Measurements from ENCODE around the gene RNASEH1.

The RNASEH1 gene

GRCh38 chr2:3545788-3546478 lies 12.2 kb downstream of the RNASEH1 start:
- no peak for DNase-seq

DNA sequence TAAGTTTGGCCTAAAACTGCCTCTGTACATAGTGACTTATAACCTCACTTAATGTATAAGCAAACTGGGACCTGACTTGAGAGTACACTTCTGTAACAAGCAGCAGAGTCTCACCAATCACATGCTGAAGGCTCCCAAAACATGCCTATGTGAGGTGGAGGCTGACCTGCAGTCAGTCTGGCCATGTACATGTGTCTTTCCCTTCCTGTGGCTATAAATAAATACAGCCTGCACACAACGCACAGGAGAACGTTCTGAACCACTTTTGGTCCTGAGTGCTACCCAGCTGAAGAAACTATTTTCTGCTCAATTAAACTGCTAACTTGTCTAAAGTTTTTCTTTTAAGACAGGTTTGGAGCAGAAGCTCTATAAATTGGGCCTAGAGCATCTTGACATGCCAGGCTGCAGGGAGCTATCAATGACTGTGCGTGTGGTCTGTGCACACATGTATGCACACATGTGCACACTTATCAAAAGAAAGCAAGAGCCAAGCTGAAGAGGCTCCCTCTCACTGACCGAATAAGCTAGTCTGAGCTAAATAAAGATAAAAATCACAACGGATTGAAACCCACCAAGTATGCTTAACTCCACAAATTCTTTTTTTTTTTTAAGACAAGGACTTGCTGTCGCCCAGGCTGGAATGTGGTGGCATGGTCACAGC lies 15.0 kb downstream of the RNASEH1 start:
- no peak for DNase-seq

GRCh38 chr2:3542107-3542506 lies 16.0 kb downstream of the RNASEH1 start:
- DNase-seq = no peak

DNA sequence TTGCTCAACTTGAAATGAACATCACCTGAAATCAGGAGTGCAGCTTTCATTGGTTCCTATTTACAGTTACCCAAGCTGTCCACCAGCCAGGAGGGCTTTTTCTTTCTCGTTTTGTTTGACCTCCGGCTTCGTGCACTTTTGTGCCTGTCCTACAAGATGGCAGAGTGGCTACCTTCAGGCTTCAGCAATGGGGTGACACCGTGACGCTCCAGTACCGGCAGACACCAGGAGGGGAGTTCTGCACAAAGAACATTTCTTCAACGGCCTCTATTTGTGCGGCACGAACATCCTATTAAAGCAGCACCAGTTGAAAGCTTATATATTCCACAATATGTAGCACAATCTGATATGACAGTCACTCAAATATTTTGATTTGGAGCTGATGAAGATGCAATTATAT lies 18.3 kb downstream of the RNASEH1 start:
- no peak for DNase-seq

- DNase-seq = no peak
Measured at GRCh38 chr2:3536682-3537632, 21.2 kb downstream of the RNASEH1 start.

DNA sequence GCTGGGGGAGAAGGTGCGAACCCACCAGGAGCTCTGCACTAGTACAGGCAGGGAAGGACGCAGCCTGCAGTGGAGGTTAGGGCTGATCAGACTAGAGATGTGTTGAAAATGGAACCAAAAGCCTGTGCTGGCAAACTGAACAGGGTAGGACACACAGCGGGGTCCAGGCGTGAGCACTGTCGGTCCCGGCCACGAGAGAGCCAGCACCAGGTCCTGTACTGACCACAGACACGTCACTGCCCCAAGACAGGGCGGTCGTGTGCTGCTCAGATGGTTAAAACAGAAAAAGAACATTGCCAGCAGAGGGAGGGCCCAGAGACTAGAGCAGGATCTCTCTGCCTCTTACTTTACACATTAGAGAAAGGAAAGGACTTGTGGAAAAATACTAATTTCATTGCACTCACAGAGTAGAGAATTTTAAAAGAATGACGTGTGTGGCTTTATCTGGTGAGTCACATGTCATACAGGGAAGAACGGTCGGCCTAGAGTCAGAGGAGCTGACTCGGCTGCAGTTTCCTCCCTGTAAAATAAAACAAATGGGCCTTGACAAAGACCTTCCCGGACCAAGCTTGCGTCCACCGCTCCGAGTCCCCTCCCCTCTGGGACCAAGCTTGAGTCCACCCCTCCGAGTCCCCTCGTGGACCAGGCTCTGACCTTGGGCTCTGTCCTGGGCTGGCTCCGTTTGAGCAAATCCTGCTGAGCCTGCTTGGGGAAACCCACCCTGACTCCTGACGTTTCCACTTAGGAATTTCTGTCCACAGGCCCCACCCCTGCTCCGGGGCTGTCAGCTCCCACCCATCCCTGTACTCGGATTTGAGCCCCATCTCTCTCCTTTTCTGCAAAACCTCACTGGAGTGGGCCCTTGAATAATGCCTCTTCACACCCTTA lies 22.1 kb downstream of the RNASEH1 start:
- DNase-seq = no peak

DNA sequence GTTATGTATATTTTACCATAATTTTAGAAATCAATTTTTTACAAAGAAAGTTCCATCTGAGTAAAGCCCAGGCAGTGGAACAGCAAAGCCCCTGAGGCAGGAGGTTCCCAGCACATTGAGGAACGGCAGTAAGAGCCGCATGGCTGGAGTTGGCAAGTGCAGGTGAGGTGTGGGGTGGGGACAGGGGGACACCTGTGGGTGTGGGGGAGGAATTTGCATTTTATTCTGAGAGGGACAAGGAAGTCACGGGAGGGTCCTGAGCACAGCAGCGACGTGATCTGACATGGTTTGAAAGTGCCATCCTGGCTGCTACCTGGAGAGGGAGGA lies 22.7 kb downstream of the RNASEH1 start:
- DNase-seq = no peak

- DNase-seq = no peak
Measured at GRCh38 chr2:3534251-3534814, 23.8 kb downstream of the RNASEH1 start.

GRCh38 chr2:3533836-3534235 lies 24.3 kb downstream of the RNASEH1 start:
- DNase-seq = no peak

DNA sequence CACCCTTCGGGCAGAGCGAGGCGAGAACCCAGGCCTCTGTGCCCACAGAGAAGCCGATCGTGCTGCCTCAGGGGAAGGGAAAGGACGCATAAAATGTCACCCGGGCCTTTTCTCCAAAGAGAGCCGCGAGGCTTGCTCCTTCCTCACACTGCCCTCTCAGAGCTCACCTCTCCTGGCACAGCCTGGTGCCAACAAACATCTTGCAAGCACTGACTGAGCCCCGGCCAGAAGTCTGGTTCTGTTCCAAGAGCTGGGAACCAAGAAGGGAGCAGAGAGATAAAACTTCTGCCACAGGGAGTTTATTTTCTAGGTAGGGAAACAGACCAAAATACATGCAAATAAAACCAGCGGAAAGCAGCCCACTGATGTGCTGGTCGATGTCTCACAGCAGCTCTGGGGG lies 25.2 kb downstream of the RNASEH1 start:
- DNase-seq = no peak

GRCh38 chr2:3529316-3530025 lies 28.7 kb downstream of the RNASEH1 start:
- no peak for DNase-seq

- DNase-seq = no peak
Measured at GRCh38 chr2:3527886-3528785, 30.0 kb downstream of the RNASEH1 start.

DNA sequence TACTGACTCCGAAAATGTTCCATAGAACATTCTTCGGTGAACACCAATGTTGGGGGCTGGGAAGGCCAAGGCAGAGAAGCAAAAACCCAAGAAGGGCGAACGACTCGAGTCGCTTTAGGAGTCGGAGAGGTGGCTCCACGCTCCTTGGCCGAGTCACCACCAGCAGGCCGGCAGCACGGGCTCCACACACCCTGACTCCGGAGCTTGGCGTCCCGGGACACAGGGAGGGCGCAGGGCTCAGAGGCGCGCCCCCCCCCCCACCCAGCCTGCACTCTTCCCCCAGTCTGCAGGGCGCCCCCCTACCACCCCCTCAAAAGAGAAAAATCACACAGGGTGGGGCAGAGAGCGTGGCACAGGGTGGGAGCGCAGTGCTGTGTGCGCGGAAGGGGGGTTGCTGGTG lies 31.3 kb downstream of the RNASEH1 start:
- no peak for DNase-seq

- DNase-seq = no peak
Measured at GRCh38 chr2:3523551-3524041, 34.5 kb downstream of the RNASEH1 start.

- no peak for DNase-seq
Measured at GRCh38 chr2:3522961-3523421, 35.1 kb downstream of the RNASEH1 start.

- no peak for DNase-seq
Measured at GRCh38 chr2:3520591-3520990, 37.5 kb downstream of the RNASEH1 start.

DNA sequence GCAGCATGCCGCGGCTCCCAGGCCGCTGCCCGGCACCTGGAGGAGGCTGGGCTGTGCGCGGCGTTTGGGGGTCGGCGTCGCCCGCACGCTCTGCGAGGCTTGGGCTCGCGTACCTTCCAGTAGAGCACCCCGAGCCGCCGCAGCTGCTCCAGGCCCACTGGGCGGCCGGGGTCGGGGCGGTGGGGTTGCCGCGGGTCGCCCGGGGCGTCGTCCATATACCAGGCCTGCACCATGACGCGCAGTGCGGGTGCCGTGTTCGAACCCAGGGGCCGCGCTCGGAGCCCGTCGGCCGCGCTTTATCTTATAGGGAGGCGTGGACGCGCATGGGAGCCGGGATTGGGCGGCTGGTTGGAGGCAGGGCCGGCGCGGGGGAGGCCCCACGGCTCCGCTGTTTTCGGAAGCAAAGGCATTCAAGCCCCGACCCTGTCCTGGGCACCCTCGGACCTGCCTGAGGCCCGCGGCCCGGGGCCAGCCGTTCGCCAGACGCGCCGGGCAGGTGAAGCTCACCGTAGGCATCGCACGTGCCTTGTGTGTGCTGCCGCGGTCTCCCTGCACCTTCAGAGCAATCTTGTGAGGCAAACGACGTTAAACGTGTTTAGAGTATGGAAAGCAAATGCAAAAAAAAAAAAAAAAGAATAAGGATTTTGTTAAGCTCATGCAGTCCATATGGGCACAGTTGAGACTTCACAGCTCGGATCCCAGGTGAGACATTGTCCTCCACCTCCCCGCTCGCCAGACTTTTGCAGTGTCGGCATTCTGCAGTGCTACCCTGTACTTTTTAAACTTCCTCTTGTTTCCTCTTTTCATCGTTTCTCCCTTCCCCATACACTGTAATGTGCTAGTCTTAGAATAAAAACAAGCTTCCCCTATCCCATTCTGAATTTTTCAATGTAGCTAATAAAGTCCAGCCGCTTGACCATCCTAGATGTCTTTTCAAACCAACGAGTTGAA lies 38.6 kb downstream of the RNASEH1 start, which contains the start of gene ADI1:
Gene ADI1 (minus strand): TSS at position 277 of the 951 bp plus-strand sequence. CDS start 44 bp downstream, at position 233.
- peak; percentile 56 to 71 (median 66) for DNase-seq

DNA sequence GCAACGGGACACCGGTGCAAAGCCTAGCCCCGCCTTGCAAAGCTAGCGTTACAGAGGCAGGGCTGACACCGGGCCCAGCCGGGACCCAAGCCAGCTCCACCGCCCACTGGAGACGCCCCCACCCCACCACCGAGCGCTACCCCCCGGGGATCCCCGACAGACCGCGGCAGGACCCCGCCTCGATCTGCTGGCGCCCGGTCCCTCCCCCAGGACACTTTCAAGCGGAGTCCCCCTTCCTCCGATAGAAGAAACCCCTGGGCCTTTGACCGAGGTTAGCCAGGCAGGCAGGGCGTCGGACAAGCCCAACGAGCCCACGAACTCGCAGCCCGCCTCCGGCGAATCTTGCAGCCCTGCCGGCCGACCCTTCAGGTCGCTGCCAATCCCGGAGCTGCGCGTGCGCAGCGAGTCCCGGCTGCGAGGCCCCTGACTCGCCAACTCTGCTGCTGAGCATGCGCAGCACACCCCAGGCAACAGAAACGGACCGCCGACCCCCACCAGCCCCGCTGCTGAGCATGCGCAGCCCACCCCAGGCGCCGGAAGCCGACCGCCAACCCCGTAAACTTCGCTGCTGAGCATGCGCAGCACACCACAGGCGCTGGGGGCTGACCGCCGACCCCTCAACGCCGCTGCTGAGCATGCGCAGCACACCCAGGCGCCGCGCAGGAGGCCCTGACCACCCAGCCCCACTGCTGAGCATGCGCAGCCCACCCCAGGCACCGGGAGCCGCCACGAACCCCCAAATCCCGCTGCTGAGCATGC lies 39.5 kb downstream of the RNASEH1 start:
- DNase-seq = peak; percentile 95 to 98 (median 97)

Data from activated naive CD4-positive, alpha-beta T cell (primary cell).